ENCODE results near the gene SKIL. TPM values are rescaled to one million over a fixed set of nuclear protein-coding genes. Genes with fewer than 3 reads are reported as not detected.

The SKIL gene
- total and polyA plus RNA-seq, 2 donors (not counting 1 experiment from before 2014, with no cell fraction given): 7.7 to 145 TPM

DNA sequence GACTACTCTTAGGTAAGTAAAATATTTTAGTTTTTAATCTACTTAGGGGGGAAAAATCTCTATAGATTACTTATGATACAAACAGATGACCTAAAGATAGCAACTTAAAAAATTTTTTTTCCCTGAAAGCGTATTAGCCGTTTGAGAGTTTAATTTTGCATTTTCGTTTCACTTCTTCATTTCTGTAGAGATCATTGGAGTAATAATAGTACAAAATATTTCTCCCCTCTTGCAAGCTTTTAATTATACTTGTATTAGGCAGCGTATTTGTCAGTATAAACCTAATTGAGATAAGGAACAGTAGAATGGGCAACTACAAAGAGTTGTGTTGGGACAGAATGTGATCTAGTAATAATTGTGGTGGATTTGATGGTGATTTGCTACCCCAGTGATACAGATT, 10.3 kb downstream of the SKIL start:
- peak overlapping the region; percentile 71 for H3K27ac Mint-ChIP-seq
- Histone ChIP-seq H3K9me3 (ENCODE audit: control extremely low read depth in 1 of 3, control insufficient read depth in 2 of 3, insufficient read depth in 1 of 3, low read length in 2 of 3) (peaks cover 0 to 15% (median 0%) of the 10 kb centered on the region in 3 donors), H3K9ac (ENCODE audit: low read length) (peak overlapping the region; percentile 44), H3K4me2 (replicated peaks; ENCODE audit: low read depth, low read length, poor library complexity, severe bottlenecking) (peak overlapping the region; percentile 71), H4K20me1 (ENCODE audit: control insufficient read depth, insufficient read depth, low read length, poor library complexity, severe bottlenecking) (no peaks in the 10 kb centered on the region), H2AFZ (ENCODE audit: insufficient read depth, low read depth, low read length, poor library complexity, severe bottlenecking) (no peak overlapping the region), H3K4me3 (ENCODE audit: control extremely low read depth in 1 of 5, extremely low read depth in 1 of 5, insufficient read depth in 1 of 5, low read depth in 2 of 5, low read length in 4 of 5) (peak overlapping the region in 3 of 5 experiments; percentile 13 to 53 (median 32)), H3K79me2 (ENCODE audit: control insufficient read depth, insufficient read depth, low read length) (peaks cover 99% of the 10 kb centered on the region), H3K27me3 (replicated peaks in 1 of 4; ENCODE audit: control extremely low read depth in 1 of 4, control insufficient read depth in 3 of 4, insufficient read depth in 4 of 4, low read length in 3 of 4) (no peaks in the 10 kb centered on the region), H3K36me3 (replicated peaks in 1 of 2; ENCODE audit: control extremely low read depth in 1 of 2, control insufficient read depth in 1 of 2, extremely low read depth in 1 of 2, insufficient read depth in 2 of 2, low read length in 1 of 2) (peaks cover 2% of the 10 kb centered on the region in 2 experiments), H3K27ac (ENCODE audit: low read length in 2 of 2) (peak overlapping the region; percentile 41 to 68), H3K4me1 (ENCODE audit: control insufficient read depth in 2 of 2, insufficient read depth in 2 of 2, low read length in 2 of 2) (peaks cover 50 to 65% of the 10 kb centered on the region in 2 donors)
- no CpG with 5 or more reads among the region's 4 CpGs for WGBS (ENCODE audit: insufficient coverage)
- ChIA-PET CTCF (interaction anchor here (0.6 to 1.8 kb wide), 3 partner anchors 27 to 79 kb away, joined by 3 to 6 read pairs (median 4); no protein-coding TSS in a partner anchor), POLR2A (interaction anchor here (1.1 kb wide), 1 partner anchor 11 kb away, joined by 5 read pairs; no protein-coding TSS in a partner anchor)
- intact Hi-C loops (cut with micrococcal nuclease): loop anchor here (1.0 to 2.0 kb wide), 2 partner anchors 9 to 17 kb away; no protein-coding TSS in a partner anchor
- TF ChIP-seq EZH2 (IDR thresholded peaks at IDR 0.05; ENCODE audit: borderline replicate concordance, insufficient read depth, low read depth, low read length, poor library complexity, severe bottlenecking) (no peak), CTCF (IDR thresholded peaks at IDR 0.05) (no peak)
- DNase-seq (peak; percentile 51), ATAC-seq (ENCODE audit: low read depth) (peak; percentile 49)
- no peaks in the 10 kb centered on the region for H3K27me3 Mint-ChIP-seq
- peak overlapping the region; percentile 81 for H3K4me3 Mint-ChIP-seq
- no peaks in the 10 kb centered on the region for H3K9me3 Mint-ChIP-seq (ENCODE audit: insufficient read depth)
- peaks cover 67% of the 10 kb centered on the region for H3K4me1 Mint-ChIP-seq

- no peak for DNase-seq
- H3K4me2 ChIP-seq (replicated peaks; ENCODE audit: low read depth, low read length, poor library complexity, severe bottlenecking): peak overlapping the region; percentile 71
These were observed 11.4 kb downstream of the SKIL start for GRCh38 chr3:170368921-170369320.

More at GRCh38 chr3:170368921-170369320, 11.4 kb downstream of the SKIL start:
- no peak overlapping the region for H2AFZ ChIP-seq (ENCODE audit: insufficient read depth, low read depth, low read length, poor library complexity, severe bottlenecking)
- no peaks in the 10 kb centered on the region for H3K27me3 Mint-ChIP-seq
- no peak overlapping the region for H3K27ac ChIP-seq (ENCODE audit: low read length in 2 of 2)
- ChIA-PET CTCF (interaction anchor here (0.6 to 1.5 kb wide), 7 partner anchors 8 to 497 kb away, joined by 3 to 11 read pairs (median 4); no protein-coding TSS in a partner anchor), POLR2A (no interaction called here)
- H3K27me3 ChIP-seq (replicated peaks in 1 of 4; ENCODE audit: control extremely low read depth in 1 of 4, control insufficient read depth in 3 of 4, insufficient read depth in 4 of 4, low read length in 3 of 4): no peaks in the 10 kb centered on the region
- H3K9me3 ChIP-seq (ENCODE audit: control extremely low read depth in 1 of 3, control insufficient read depth in 2 of 3, insufficient read depth in 1 of 3, low read length in 2 of 3): peaks cover 0 to 15% (median 0%) of the 10 kb centered on the region in 3 donors
- H3K4me3 ChIP-seq (ENCODE audit: control extremely low read depth in 1 of 5, extremely low read depth in 1 of 5, insufficient read depth in 1 of 5, low read depth in 2 of 5, low read length in 4 of 5): no peak overlapping the region
- no peak overlapping the region for H3K27ac Mint-ChIP-seq
- H4K20me1 ChIP-seq (ENCODE audit: control insufficient read depth, insufficient read depth, low read length, poor library complexity, severe bottlenecking): peaks cover 5% of the 10 kb centered on the region
- H3K79me2 ChIP-seq (ENCODE audit: control insufficient read depth, insufficient read depth, low read length): peaks cover 99% of the 10 kb centered on the region
- intact Hi-C loops (cut with micrococcal nuclease): loop anchor here (1.0 to 2.0 kb wide), 2 partner anchors 18 to 59 kb away; no protein-coding TSS in a partner anchor
- peaks cover 42 to 55% of the 10 kb centered on the region in 2 donors for H3K4me1 ChIP-seq (ENCODE audit: control insufficient read depth in 2 of 2, insufficient read depth in 2 of 2, low read length in 2 of 2)
- H3K4me3 Mint-ChIP-seq: peak overlapping the region; percentile 44
- no peak for ATAC-seq (ENCODE audit: low read depth)
- 100% methylated on average over 1 of the region's 2 CpGs for WGBS (ENCODE audit: insufficient coverage)
- peaks cover 2 to 5% of the 10 kb centered on the region in 2 experiments for H3K36me3 ChIP-seq (replicated peaks in 1 of 2; ENCODE audit: control extremely low read depth in 1 of 2, control insufficient read depth in 1 of 2, extremely low read depth in 1 of 2, insufficient read depth in 2 of 2, low read length in 1 of 2)
- peaks cover 63% of the 10 kb centered on the region for H3K4me1 Mint-ChIP-seq
- TF ChIP-seq CTCF (IDR thresholded peaks at IDR 0.05) (peak; percentile 44), EZH2 (IDR thresholded peaks at IDR 0.05; ENCODE audit: borderline replicate concordance, insufficient read depth, low read depth, low read length, poor library complexity, severe bottlenecking) (no peak)
- no peaks in the 10 kb centered on the region for H3K9me3 Mint-ChIP-seq (ENCODE audit: insufficient read depth)
- no peak overlapping the region for H3K9ac ChIP-seq (ENCODE audit: low read length)
